ENCODE measurements around the gene TNNT3. TPM values are rescaled to one million over a fixed set of nuclear protein-coding genes. Genes with fewer than 3 reads are reported as not detected.

Gene TNNT3
- total RNA-seq, 1 donor from 2014 or later = 0.70 TPM

- peaks cover 5% of the 10 kb centered on the region for H3K9me3 Mint-ChIP-seq
- H3K4me3 Mint-ChIP-seq = no peak overlapping the region
- intact Hi-C loops (cut with micrococcal nuclease) = loop anchor here (5.0 kb wide), 1 partner anchor 34 kb away; no protein-coding TSS in a partner anchor
- H3K27ac Mint-ChIP-seq = no peak overlapping the region
- H3K27me3 Mint-ChIP-seq (ENCODE audit: insufficient read depth) = no peaks in the 10 kb centered on the region
- no peaks in the 10 kb centered on the region for H3K36me3 Mint-ChIP-seq (ENCODE audit: low read depth)
- no peaks in the 10 kb centered on the region for H3K4me1 Mint-ChIP-seq (ENCODE audit: low read depth)
- no peak for DNase-seq (ENCODE audit: low spot score)
Observed at GRCh38 chr11:1916132-1916985, 3.1 kb upstream of the TNNT3 start.

- intact Hi-C loops (cut with micrococcal nuclease) = loop anchor here (5.0 kb wide), 1 partner anchor 35 kb away; no protein-coding TSS in a partner anchor
- Mint-ChIP-seq H3K4me3 (no peak overlapping the region), H3K4me1 (ENCODE audit: low read depth) (no peaks in the 10 kb centered on the region), H3K9me3 (peaks cover 5% of the 10 kb centered on the region), H3K27ac (no peak overlapping the region), H3K27me3 (ENCODE audit: insufficient read depth) (no peaks in the 10 kb centered on the region), H3K36me3 (ENCODE audit: low read depth) (no peaks in the 10 kb centered on the region)
- DNase-seq (ENCODE audit: low spot score) = no peak
Observed at GRCh38 chr11:1916986-1917522, 2.4 kb upstream of the TNNT3 start.

GRCh38 chr11:1917523-1918435 is 1.7 kb upstream of the TNNT3 start:
- no peak for DNase-seq (ENCODE audit: low spot score)
- intact Hi-C loops (cut with micrococcal nuclease) = loop anchor here (1.0 to 5.0 kb wide), 2 partner anchors 35 to 79 kb away; partner anchors contain the start of gene TNNI2
- no peaks in the 10 kb centered on the region for H3K27me3 Mint-ChIP-seq (ENCODE audit: insufficient read depth)
- no peak overlapping the region for H3K4me3 Mint-ChIP-seq
- H3K36me3 Mint-ChIP-seq (ENCODE audit: low read depth) = no peaks in the 10 kb centered on the region
- peaks cover 5% of the 10 kb centered on the region for H3K9me3 Mint-ChIP-seq
- H3K4me1 Mint-ChIP-seq (ENCODE audit: low read depth) = peaks cover 2% of the 10 kb centered on the region
- H3K27ac Mint-ChIP-seq = no peak overlapping the region

- no peak overlapping the region for H3K27ac Mint-ChIP-seq
- H3K27me3 Mint-ChIP-seq (ENCODE audit: insufficient read depth) = peaks cover under 1% of the 10 kb centered on the region
Observed at GRCh38 chr11:1918436-1919315, 827 bp upstream of the TNNT3 start.

GRCh38 chr11:1920128-1920908 is 815 bp downstream of the TNNT3 start:
- Mint-ChIP-seq H3K27ac (no peak overlapping the region), H3K4me1 (ENCODE audit: low read depth) (peaks cover 4% of the 10 kb centered on the region), H3K9me3 (no peaks in the 10 kb centered on the region), H3K27me3 (ENCODE audit: insufficient read depth) (peaks cover 3% of the 10 kb centered on the region), H3K4me3 (no peak overlapping the region), H3K36me3 (ENCODE audit: low read depth) (no peaks in the 10 kb centered on the region)
- intact Hi-C loops (cut with micrococcal nuclease) = no loop called here
- no peak for DNase-seq (ENCODE audit: low spot score)

More at GRCh38 chr11:1918436-1919315, 827 bp upstream of the TNNT3 start:
- no peak overlapping the region for H3K4me3 Mint-ChIP-seq
- peaks cover 5% of the 10 kb centered on the region for H3K9me3 Mint-ChIP-seq
- no peak for DNase-seq (ENCODE audit: low spot score)
- no peaks in the 10 kb centered on the region for H3K36me3 Mint-ChIP-seq (ENCODE audit: low read depth)
- peaks cover 4% of the 10 kb centered on the region for H3K4me1 Mint-ChIP-seq (ENCODE audit: low read depth)
- intact Hi-C loops (cut with micrococcal nuclease) = loop anchor here (1.0 to 5.0 kb wide), 2 partner anchors 36 to 80 kb away; partner anchors contain the start of gene TNNI2

GRCh38 chr11:1920909-1921573 is 1.5 kb downstream of the TNNT3 start:
- intact Hi-C loops (cut with micrococcal nuclease) = loop anchor here (1.0 kb wide), 1 partner anchor 84 kb away; no protein-coding TSS in a partner anchor
- Mint-ChIP-seq H3K9me3 (no peaks in the 10 kb centered on the region), H3K27ac (no peak overlapping the region), H3K4me1 (ENCODE audit: low read depth) (peaks cover 4% of the 10 kb centered on the region), H3K27me3 (ENCODE audit: insufficient read depth) (peaks cover 3% of the 10 kb centered on the region), H3K36me3 (ENCODE audit: low read depth) (no peaks in the 10 kb centered on the region), H3K4me3 (no peak overlapping the region)
- DNase-seq (ENCODE audit: low spot score) = no peak

- Mint-ChIP-seq H3K4me1 (ENCODE audit: low read depth) (peaks cover 4% of the 10 kb centered on the region), H3K36me3 (ENCODE audit: low read depth) (no peaks in the 10 kb centered on the region), H3K9me3 (no peaks in the 10 kb centered on the region), H3K4me3 (no peak overlapping the region), H3K27ac (no peak overlapping the region), H3K27me3 (ENCODE audit: insufficient read depth) (peaks cover 3% of the 10 kb centered on the region)
- no peak for DNase-seq (ENCODE audit: low spot score)
- intact Hi-C loops (cut with micrococcal nuclease) = loop anchor here (1.0 kb wide), 1 partner anchor 84 kb away; no protein-coding TSS in a partner anchor
Observed at GRCh38 chr11:1921574-1922141, 2.2 kb downstream of the TNNT3 start.

- H3K9me3 Mint-ChIP-seq = no peaks in the 10 kb centered on the region
- no peak overlapping the region for H3K4me3 Mint-ChIP-seq
- intact Hi-C loops (cut with micrococcal nuclease) = no loop called here
- peaks cover 4% of the 10 kb centered on the region for H3K4me1 Mint-ChIP-seq (ENCODE audit: low read depth)
- no peak for DNase-seq (ENCODE audit: low spot score)
- H3K27me3 Mint-ChIP-seq (ENCODE audit: insufficient read depth) = peaks cover 3% of the 10 kb centered on the region
- no peaks in the 10 kb centered on the region for H3K36me3 Mint-ChIP-seq (ENCODE audit: low read depth)
- no peak overlapping the region for H3K27ac Mint-ChIP-seq
Observed at GRCh38 chr11:1922481-1923081, 3.1 kb downstream of the TNNT3 start.

- H3K36me3 Mint-ChIP-seq (ENCODE audit: low read depth) = no peaks in the 10 kb centered on the region
- no peaks in the 10 kb centered on the region for H3K9me3 Mint-ChIP-seq
- no peak overlapping the region for H3K27ac Mint-ChIP-seq
- peaks cover 3% of the 10 kb centered on the region for H3K27me3 Mint-ChIP-seq (ENCODE audit: insufficient read depth)
- H3K4me3 Mint-ChIP-seq = no peak overlapping the region
- DNase-seq (ENCODE audit: low spot score) = no peak
- intact Hi-C loops (cut with micrococcal nuclease) = no loop called here
- H3K4me1 Mint-ChIP-seq (ENCODE audit: low read depth) = peaks cover 4% of the 10 kb centered on the region
Observed at GRCh38 chr11:1923201-1923956, 3.9 kb downstream of the TNNT3 start.

GRCh38 chr11:1924181-1924580 is 4.7 kb downstream of the TNNT3 start:
- H3K4me3 Mint-ChIP-seq = no peak overlapping the region
- H3K27me3 Mint-ChIP-seq (ENCODE audit: insufficient read depth) = peaks cover 3% of the 10 kb centered on the region
- peaks cover 4% of the 10 kb centered on the region for H3K4me1 Mint-ChIP-seq (ENCODE audit: low read depth)
- no peak overlapping the region for H3K27ac Mint-ChIP-seq
- intact Hi-C loops (cut with micrococcal nuclease) = no loop called here
- no peaks in the 10 kb centered on the region for H3K36me3 Mint-ChIP-seq (ENCODE audit: low read depth)
- no peaks in the 10 kb centered on the region for H3K9me3 Mint-ChIP-seq
- no peak for DNase-seq (ENCODE audit: low spot score)
